GM13977 (cell line): ENCODE measurements around the gene MSI2.

Source experiments
- DNase-seq: peaks from one replicate; pipeline ENCODE4 v3.0.0; 2012; ENCODE audit warnings: low spot score
- CTCF ChIP-seq: IDR thresholded peaks from 2 replicates; pipeline ENCODE4 v1.5.1; 2012; ENCODE audit warnings: mild to moderate bottlenecking, control low read depth; ENCODE audit not compliant: insufficient read depth; ENCODE audit errors: extremely low read depth, missing control alignments
- in situ Hi-C: fragments of 300-500 bp; cut with MboI; formaldehyde crosslinking; loops from one replicate; pipeline ENCODE4 v1.12.0; 2022; ENCODE audit warnings: low sequenced_read_pairs, low pct_unique_long_range_greater_than_20kb, mixed read lengths, inconsistent platforms; ENCODE audit not compliant: unreplicated experiment

MSI2 gene

GRCh38 chr17:57626520-57627210, 370.3 kb downstream of the MSI2 start:
- TF ChIP-seq CTCF = no peak
- in situ Hi-C loops = no loop called here

GRCh38 chr17:57627591-57627990, 371.3 kb downstream of the MSI2 start:
- in situ Hi-C loops = no loop called here
- no peak for DNase-seq
- TF ChIP-seq CTCF = no peak

More at GRCh38 chr17:57626520-57627210, 370.3 kb downstream of the MSI2 start:
- no peak for DNase-seq

GRCh38 chr17:57628421-57628820, 372.1 kb downstream of the MSI2 start:
- in situ Hi-C loops = no loop called here
- TF ChIP-seq CTCF = no peak
- DNase-seq = no peak

GRCh38 chr17:57629470-57629869, 373.1 kb downstream of the MSI2 start:
- in situ Hi-C loops = no loop called here
- DNase-seq = peak; percentile 56

GRCh38 chr17:57629886-57630285, 373.6 kb downstream of the MSI2 start:
- DNase-seq = no peak
- TF ChIP-seq CTCF = no peak

More at GRCh38 chr17:57629470-57629869, 373.1 kb downstream of the MSI2 start:
- TF ChIP-seq CTCF = no peak

GRCh38 chr17:57630736-57631135, 374.4 kb downstream of the MSI2 start:
- in situ Hi-C loops = no loop called here
- no peak for TF ChIP-seq CTCF
- DNase-seq = no peak

More at GRCh38 chr17:57629886-57630285, 373.6 kb downstream of the MSI2 start:
- in situ Hi-C loops = no loop called here

GRCh38 chr17:57631871-57632270, 375.5 kb downstream of the MSI2 start:
- TF ChIP-seq CTCF = no peak
- in situ Hi-C loops = no loop called here
- DNase-seq = no peak
